ENCODE measurements around the gene ZDHHC17.

ZDHHC17 gene

DNA sequence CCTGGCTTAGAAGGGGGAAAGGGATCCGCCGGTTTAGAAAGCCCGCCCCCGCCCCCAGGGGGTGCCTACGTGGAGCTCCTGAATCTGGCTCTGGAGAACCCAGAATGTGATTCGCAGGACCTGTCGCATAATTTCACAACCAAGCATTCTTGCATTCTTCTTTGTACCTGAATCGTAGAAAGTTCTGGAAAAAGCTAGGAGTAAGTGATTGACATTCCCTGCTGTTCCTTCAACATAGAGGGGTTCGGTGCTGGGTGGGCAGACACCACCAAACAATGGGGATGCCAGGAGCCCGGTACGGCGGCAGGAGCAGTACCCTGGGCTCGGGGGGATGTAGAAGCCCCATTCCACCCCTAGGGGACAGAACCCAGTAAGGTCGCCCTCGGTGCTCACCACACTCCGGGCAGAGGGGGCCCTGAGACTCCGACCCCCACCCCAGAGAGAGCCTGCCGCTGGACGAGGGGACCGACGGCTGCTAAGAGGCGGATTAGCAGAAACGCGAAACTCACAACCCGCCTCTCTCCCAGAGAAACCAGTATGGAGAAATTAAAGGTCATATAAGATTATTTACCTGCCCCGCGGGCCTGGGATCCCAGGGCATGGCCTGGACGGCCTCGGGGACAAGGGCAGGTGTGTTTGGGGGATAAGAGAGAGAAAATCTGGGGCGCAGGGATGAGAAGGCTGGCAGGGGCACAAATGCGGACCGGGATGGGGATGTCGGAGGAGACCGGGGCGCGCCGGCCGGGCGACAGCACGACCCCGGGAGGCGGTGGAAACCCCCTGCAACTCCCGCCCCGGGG, 114.4 kb downstream of the ZDHHC17 start:
- no peak for DNase-seq (ENCODE audit: low read depth)

DNA sequence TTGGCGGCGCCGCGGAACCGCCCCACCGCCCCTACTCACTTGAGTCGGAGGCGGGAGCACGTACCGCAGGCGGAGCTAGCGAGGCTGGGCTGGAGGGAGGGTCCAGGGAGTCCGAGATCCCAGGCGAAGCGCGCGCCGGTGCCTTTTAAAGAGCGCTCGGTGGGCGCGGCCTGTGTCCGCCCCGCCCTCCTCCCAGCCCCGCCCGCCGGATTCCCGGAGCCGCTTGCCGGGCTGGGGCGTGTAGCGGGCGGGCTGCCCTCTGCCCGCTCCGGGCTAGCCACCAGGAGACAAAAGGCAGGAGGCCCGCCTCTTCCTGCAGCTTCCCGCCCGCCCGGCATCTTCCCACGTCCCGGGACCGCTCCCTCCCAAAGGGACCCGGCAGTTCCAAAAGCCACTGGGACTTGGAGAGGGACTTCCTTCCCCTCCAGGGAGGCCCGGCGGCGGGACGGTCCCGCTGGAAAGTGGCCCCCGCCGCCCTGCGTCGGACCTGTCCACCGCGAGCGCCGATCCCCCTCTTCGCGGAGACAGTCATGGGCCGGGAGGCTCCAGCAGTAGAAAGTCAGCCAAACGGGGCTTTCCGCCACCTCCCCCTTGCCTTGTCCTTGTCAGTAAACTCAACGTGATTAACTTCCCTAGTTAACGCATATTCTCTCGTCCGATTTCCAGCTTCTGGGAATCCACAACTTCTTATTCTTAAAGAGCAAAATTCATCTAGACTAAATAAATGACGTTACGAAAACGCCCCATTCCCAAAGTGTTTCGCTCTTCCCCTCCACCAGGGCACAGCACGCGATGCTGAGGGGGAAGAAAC, 115.2 kb downstream of the ZDHHC17 start, which contains the start of gene CSRP2:
TSS of gene CSRP2 (minus strand) at position 121 of the 811 bp plus-strand sequence. CDS start 12,759 bp downstream, outside the sequence.
- DNase-seq (ENCODE audit: low read depth): peak; percentile 54

DNA sequence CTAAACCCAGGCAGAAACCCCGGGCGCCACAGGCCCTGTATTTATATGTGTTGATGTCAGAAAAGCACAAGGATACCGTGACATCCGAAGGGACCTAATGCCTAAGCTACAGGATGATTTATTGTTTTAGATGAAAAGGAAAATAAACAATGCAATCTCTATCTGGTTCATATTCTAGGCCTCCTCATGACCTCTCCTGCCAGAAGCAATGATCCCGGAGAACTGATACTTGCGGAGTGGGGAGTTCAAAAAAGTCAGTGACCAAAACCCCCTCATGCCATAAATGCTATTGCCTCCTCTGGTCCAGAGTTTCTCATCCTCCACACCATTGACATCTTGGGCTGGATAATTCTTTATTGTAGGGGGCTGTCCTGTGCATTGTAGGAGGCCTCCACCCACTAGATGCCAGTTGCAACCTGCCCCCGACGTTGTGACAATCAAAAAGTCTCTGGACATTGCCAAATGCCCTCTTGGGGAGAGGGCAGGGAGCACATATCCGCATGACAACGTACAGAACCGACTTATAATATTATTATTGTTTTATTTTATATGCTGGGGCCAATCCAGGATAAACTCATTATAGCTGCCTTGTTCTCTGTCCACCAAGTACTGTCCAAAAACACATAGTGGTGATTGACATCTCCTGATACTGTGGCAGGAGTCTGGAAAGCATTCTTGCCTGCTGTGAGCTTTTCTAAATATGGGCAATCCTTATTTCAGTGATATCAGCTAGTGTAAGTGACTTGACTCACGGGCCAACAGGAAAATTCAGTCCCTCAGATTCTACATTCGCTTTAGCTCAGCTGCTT, 116.0 kb downstream of the ZDHHC17 start:
- DNase-seq (ENCODE audit: low read depth): no peak

DNA sequence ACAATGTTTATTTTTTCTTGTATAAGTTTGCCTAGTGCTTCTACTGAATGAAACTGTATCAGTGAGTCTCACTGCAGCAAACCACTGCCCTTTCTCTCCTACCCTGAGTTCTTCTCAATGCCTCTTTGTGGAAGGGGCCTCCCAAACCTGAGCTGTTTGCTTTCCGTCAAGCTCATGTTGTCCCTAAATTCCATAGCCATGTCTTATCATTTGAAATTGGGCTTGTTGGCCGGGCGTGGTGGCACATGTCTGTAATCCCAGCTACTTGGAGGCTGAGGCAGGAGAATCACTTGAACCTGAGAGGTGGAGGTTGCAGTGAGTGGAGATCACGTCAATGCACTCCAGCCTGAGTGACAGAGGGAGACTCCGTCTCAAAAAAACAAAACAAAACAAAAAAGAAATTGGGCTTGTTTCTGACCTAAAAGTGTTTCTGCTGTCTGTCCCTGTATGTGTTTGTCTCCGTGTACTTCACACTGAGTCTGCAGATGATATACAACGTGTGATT, 116.7 kb downstream of the ZDHHC17 start:
- no peak for DNase-seq (ENCODE audit: low read depth)

DNA sequence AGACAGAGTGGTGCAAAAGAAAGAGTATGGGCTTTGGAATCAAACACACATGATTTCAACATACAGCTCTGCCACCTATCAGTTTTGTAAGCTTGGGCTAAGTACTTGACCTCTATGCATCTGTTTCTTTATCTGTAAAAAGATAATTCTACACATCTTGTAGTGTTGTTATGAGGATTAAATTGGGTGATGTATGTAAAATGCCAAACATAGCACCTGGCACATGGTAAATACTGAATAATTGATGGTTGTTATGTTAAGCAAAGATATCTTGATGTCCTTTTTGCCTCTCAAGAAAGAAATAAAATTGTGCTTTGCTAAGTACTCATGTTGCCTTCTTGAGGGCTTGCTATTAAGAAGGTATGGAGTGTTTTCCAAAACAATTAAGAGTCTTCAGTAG, 117.2 kb downstream of the ZDHHC17 start:
- no peak for DNase-seq (ENCODE audit: low read depth)

DNA sequence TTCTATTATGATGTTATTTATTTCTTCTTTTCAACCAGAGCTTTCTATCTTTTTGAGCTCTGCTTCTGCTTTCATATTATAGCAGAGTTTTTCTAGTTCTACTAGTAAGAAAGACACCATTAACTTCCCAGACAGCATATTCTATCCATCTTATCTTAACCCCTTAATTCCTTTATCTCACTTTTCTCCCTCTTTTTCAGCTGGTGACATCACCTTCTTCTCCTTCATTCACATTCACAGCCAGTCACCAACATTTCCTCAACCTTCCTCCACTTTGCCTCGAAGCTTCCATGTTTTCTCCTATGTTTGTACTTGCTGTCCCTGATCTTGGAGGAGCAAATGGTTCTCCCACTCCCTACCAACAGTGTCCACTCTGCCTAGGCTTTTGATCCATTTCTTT, 118.5 kb downstream of the ZDHHC17 start:
- no peak for DNase-seq (ENCODE audit: low read depth)

DNA sequence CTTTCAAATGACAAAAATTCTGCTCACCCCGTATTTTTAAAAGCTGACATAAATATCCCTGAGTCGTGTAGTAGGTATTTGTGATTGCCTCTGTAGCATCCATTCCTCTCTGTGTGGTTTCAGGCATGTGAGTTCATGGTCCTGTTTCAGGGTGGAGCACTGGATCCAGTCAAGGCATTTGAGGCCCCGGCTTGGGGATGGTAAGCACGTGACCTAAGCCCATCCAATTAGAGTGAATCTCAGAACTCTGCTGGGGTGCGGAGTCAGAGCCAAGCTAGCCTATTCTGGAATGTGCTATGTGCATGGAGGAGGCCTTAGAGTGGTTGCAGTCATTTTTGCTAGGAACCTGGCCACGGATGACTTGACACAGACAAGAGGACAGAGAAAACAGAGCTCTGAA, 119.2 kb downstream of the ZDHHC17 start:
- no peak for DNase-seq (ENCODE audit: low read depth)

DNA sequence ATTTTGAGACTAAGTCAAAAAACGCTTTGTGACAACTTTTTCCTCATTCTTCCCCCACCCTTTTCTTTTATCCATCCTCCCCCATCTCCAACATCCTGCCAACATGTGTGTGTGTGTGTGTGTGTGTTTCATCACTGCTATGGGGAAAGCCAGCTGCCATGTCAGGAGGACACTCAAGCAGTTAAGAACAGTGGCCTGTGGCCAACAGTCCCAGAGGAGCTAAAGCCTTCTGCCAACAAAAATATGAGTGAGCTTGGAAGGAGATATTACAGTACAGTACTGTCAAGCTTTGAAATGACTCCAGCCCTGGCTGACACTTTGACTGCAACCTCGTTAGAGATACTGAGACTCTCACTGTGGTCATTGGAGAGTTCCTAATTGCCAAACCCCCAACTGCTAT, 119.9 kb downstream of the ZDHHC17 start:
- peak; percentile 52 for DNase-seq (ENCODE audit: low read depth)

DNA sequence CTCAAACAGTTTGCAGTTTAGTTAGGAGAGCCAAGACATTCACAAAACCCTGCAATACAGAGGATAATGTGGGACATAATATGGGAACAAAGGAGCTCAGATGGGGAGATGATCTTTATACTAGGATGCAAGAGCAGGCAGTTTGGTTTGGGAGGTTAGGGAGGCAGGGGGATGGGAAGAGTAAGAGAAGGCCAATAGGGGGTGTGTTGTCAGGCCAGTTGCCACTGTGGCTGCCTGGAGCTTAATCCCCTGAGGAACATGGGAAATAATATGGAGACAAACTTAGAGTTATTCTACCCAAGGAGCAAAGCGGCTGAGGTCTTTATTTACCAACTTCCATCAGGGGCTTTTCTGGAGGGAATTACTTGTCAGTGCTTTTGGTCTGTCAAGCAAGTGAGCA, 124.9 kb downstream of the ZDHHC17 start:
- no peak for DNase-seq (ENCODE audit: low read depth)

DNA sequence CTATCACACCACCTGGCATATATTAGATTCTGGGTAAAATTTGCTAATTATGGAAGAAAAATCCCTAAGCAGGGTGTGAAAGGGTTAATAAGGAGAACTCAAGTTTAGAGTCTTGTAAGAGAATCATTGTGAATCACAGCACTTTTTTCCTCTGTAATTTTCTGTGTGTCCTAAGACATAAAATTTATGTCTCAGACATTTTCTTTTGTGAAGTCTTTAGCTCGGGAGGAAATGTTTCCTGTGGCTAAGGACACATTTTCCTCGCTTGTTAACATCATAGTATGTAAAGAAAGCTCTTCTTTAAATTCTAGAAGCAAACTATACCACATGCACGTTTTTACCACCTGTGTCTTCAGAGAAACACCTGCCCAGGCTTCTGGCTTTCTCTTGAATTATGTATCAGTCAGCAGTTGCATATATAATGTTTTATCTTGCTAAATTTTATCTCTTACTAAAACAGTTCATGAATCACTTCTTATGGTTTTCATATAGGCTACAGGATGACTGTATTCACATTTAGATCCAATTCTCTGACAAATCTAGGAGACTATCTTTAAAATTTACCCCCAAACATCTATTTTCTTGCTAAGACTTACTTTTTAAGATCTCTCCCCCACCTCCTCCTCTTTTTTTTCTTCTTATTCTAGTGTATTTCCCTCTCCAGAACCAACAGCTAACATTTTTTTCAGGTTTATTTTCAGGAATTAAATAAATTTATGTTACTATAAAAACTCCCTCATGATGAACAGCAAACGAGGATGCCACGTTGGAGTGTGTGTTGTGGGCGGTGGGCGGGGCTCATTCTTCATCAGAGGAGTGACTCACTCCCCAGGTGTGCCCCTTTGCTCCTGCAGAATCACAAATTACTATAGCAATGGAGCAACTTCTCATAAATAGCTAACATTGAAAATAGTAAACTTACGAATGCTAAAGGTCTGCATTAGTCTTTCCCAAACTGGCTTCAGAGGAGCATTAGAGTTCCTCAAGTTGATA, 126.5 kb downstream of the ZDHHC17 start:
- DNase-seq (ENCODE audit: low read depth): no peak

DNA sequence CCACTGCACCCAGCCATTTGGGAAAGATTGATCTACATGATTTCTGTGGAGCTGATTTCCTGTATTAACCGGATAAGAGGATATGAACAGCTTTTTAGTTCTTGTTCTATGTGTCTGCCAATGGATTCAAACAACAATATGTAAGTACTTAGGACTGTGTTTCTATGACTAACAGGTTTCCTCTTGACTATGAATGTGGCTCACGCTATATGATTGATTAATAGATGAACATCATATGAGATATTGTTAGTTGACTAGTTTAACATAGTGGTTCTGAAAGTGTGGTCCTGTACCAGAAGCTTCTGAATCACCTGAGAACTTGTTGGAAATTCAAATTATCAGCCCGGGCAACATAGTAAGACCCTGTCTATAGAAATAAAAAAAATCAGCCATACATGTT, 127.7 kb downstream of the ZDHHC17 start:
- no peak for DNase-seq (ENCODE audit: low read depth)

DNA sequence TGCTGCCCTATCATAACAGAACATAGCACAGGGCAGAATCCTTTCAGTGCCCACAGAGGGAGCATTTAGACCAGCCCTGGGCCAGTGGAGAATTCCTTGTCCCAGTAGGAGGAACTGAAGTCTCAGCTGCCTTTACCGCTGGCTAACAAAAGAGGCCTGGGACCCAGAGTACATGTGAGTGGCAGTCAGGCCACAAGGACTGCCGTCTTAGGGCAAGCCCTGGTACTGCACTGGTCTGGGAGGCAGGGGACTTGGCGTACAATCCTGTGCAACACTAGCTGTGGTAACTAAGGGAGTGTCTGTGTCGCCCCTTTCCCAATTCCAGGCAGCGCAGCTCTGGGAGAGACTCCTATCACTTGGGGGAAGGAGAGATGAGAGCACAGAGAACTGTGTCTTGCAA, 131.9 kb downstream of the ZDHHC17 start:
- DNase-seq (ENCODE audit: low read depth): no peak

DNA sequence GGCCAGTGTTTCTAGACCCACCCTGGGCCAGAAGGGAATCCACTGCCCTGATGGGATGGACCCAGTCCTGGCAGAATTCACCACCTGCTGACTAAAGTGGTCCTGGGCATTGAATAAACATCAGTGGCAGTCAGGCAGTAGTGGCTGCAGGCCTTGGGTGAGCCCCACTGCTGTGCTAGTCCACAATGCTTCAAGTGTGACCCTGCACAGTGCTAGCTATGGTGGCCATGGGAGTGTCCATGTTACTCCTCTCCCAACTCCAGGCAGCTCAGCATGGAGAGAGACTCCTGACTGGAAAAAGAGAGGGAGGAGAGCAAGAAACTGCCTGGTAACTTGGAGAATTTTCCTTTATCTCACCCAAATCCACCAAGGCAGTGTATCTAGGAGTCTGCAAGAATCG, 132.4 kb downstream of the ZDHHC17 start:
- DNase-seq (ENCODE audit: low read depth): no peak

DNA sequence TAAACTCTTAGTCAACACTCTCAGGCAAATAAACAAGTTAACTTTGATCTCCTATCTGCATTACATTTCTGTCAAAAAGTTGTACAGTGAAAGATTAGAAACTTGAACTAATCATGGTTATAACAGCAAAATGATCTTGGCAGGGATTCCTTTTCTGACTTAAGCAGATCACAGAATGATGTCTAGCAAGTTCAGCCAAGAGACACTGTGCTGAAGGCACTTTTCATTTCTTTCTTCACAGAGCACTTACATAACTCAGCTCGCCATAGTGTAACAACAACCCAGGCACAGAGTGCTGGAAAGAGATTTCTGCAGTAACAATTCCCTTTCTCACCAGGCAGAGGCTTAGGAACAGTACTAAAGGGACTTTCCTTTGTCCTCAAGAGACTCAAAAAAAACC, 134.5 kb downstream of the ZDHHC17 start:
- no peak for DNase-seq (ENCODE audit: low read depth)

DNA sequence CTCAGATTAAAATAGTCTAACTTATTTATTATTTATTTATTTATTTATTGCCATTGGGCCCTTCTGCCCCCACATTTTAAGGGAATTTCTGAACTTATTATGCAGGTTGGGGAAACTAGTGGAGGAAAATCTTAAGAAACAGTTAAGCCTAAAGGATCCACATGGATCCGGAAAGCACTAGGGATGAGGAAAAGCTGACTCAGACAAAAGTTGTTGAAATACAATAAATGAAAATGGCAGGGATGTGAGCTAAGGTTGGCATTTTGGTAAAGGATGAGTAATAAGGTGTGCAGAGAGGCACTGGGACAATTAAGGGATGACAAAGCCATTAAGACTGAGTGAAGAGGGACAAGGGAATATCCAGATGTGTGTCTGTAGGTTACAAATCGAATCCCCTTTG, 135.6 kb downstream of the ZDHHC17 start:
- no peak for DNase-seq (ENCODE audit: low read depth)

DNA sequence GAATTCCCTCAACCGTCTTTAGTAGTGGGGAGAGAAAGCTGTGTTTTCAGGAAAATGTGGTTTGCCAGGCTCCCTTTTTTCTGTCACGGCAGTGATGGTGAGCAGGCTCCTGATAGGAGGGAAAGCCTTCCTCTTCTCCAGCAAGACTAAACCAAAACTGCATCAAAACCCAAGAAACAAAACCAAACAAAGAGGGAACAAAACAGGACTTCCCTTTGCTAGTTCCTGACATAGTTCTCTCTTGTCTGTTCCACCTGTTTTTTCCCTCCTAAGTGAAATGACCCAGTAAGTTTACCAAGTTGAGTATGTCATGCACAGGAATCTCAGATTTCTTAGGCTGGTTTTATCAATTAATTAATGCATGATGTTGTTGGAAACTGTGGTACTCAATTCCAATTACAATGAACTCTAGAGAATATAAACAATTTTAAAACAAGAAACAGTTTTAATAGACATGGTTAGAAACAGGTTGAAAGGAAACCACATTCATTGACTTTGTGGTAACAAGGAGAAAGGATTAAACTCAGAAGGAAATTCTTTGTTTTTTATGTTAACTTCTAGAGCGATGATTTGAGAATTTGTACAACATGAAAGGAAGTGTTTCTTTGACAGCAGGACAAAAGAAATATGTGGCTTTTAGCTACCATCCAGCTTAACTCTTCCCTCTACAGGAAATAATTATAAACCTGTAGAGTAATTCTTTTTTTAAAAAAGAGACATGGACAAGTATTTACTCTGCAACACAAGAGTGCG, 137.9 kb downstream of the ZDHHC17 start:
- DNase-seq (ENCODE audit: low read depth): no peak
